ENCODE data around the gene RUNX3.

DNA sequence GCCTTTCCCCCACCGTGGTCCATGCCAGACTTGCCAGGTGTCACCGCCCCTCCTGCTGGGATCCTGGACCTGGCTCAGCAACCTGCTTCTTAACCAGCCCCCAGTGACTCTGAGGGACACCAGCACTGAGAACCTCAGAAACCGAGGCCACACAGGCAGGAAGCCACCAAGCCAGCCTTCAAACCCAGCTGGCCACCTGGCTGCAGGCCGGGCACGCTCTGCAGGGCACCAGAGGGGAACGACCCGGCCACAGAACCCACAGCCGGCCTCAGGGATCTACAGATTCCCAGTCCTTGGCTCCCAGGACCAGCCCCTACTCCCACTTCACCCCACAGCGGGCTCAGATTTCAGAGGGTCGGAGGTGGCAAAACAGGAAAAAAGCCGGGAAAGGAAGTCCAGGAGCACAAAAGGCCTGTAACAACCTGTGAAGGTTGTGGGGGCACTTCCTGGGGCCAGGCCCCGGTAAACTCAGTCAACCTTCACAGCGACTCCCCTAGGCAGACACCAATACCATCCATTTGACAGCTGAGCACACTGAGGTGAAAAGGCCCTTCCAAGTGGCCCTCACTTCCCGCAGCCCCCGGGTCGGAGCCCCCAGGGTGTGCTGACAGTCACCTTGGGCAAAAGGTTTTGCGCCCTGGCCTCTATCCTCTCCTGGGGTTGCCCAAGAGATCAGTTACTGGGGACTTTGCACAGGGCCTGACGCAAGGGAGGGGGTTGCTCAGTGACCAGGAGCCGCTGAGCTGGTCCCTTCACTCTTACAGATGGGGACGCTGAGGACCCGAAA lies 14.1 kb downstream of the RUNX3 start:
- TF ChIP-seq EZH2phosphoT487 (IDR thresholded peaks at IDR 0.05; ENCODE audit: borderline replicate concordance), result no peak
- TF ChIP-seq, protein P1, sequence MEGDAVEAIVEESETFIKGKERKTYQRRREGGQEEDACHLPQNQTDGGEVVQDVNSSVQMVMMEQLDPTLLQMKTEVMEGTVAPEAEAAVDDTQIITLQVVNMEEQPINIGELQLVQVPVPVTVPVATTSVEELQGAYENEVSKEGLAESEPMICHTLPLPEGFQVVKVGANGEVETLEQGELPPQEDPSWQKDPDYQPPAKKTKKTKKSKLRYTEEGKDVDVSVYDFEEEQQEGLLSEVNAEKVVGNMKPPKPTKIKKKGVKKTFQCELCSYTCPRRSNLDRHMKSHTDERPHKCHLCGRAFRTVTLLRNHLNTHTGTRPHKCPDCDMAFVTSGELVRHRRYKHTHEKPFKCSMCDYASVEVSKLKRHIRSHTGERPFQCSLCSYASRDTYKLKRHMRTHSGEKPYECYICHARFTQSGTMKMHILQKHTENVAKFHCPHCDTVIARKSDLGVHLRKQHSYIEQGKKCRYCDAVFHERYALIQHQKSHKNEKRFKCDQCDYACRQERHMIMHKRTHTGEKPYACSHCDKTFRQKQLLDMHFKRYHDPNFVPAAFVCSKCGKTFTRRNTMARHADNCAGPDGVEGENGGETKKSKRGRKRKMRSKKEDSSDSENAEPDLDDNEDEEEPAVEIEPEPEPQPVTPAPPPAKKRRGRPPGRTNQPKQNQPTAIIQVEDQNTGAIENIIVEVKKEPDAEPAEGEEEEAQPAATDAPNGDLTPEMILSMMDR (conservative IDR thresholded peaks at IDR 0.05; ENCODE audit: low read length), result no peak
